SK-N-SH (cell line): ENCODE data around the gene KLLN. TPM values are rescaled to one million over a fixed set of nuclear protein-coding genes. Genes with fewer than 3 reads are reported as not detected.
A peak's percentile ranks its signal among the peaks of the same experiment; 100 is the strongest.

Source experiments
- CTCF ChIA-PET: fragments of 300-600, 350-600 bp; formaldehyde crosslinking; extraction: SDS; loops from one replicate; lab custom pipeline; 2021; lab: Yijun Ruan, JAX
- POLR2A ChIA-PET: fragments of 350-600 bp; sonication (Branson Sonifier 250); formaldehyde crosslinking; extraction: SDS; loops from one replicate; lab custom pipeline; 2020; ENCODE audit warnings: antibody characterized with exemption, inconsistent platforms; lab: Yijun Ruan, JAX
- DNase-seq: peaks from one replicate; pipeline ENCODE4 v3.0.0; 2012
- H2AFZ ChIP-seq: fragments of 200-600 bp; sonication (generic); 2 replicates; pipeline ENCODE4 v1.8.1; 2016; ENCODE audit warnings: antibody characterized with exemption, mild to moderate bottlenecking, low read depth
- H3F3A ChIP-seq: fragments of 200-600 bp; sonication (generic); replicated peaks from 2 replicates; pipeline ENCODE3; 2016; ENCODE audit warnings: antibody characterized with exemption, mild to moderate bottlenecking; ENCODE audit not compliant: insufficient read depth
- H3K27ac ChIP-seq, 2 experiments: fragments of 200-500 bp in 1 of 2; fragments of 200-600 bp in 1 of 2; sonication (Bioruptor generic) in 1 of 2; sonication (generic), shearing (Covaris generic) in 1 of 2; 2 replicates each; pipeline versions ENCODE4 v1.5.1 to v1.6.1; 2014 to 2016; ENCODE audit warnings: low read depth in 2 of 2, inconsistent platforms in 1 of 2, low read length in 1 of 2, mild to moderate bottlenecking in 1 of 2, mixed read lengths in 1 of 2
- H3K27me3 ChIP-seq: fragments of 200-600 bp; sonication (generic), shearing (Covaris generic); 2 replicates; pipeline ENCODE4 v1.6.1; 2016; ENCODE audit warnings: mixed run types; ENCODE audit not compliant: insufficient read depth
- H3K36me3 ChIP-seq, 2 experiments: fragments of 200-500 bp in 1 of 2; fragments of 200-600 bp in 1 of 2; sonication (Bioruptor generic) in 1 of 2; sonication (generic) in 1 of 2; replicated peaks in 1 of 2; 2 replicates each; pipeline versions ENCODE3 to v1.5.1; 2014 to 2016; ENCODE audit warnings: low read length in 1 of 2, mild to moderate bottlenecking in 1 of 2; ENCODE audit not compliant: insufficient read depth in 2 of 2, control insufficient read depth in 1 of 2
- H3K4me1 ChIP-seq, 2 experiments: fragments of 200-500 bp in 1 of 2; fragments of 200-600 bp in 1 of 2; sonication (Bioruptor generic) in 1 of 2; sonication (generic), shearing (Covaris generic) in 1 of 2; 2 replicates each; pipeline versions ENCODE4 v1.5.1 to v1.6.1; 2014 to 2016; ENCODE audit warnings: low read depth in 1 of 2, low read length in 1 of 2, mixed run types in 1 of 2; ENCODE audit not compliant: insufficient read depth in 2 of 2, control insufficient read depth in 1 of 2
- H3K4me2 ChIP-seq: fragments of 200-600 bp; sonication (generic), shearing (Covaris generic); 2 replicates; pipeline ENCODE4 v1.6.1; 2017; ENCODE audit warnings: mixed run types
- H3K4me3 ChIP-seq, 2 experiments: fragments of 200-500 bp in 1 of 2; fragments of 200-600 bp in 1 of 2; sonication (Bioruptor generic) in 1 of 2; sonication (generic), shearing (Covaris generic) in 1 of 2; 2 replicates each; pipeline versions ENCODE4 v1.5.1 to v1.8.1; 2014 to 2016; ENCODE audit warnings: low read depth in 2 of 2, inconsistent platforms in 1 of 2, low read length in 1 of 2, mild to moderate bottlenecking in 1 of 2, mixed read lengths in 1 of 2, moderate library complexity in 1 of 2
- H3K79me2 ChIP-seq: fragments of 200-600 bp; sonication (generic); 2 replicates; pipeline ENCODE4 v1.8.1; 2017; ENCODE audit warnings: mild to moderate bottlenecking; ENCODE audit not compliant: insufficient read depth
- H3K9ac ChIP-seq: fragments of 200-600 bp; sonication (generic); 2 replicates; pipeline ENCODE4 v1.6.1; 2017; ENCODE audit warnings: mixed run types
- H3K9me2 ChIP-seq: fragments of 200-600 bp; sonication (generic); 2 replicates; pipeline ENCODE4 v1.6.1; 2017; ENCODE audit warnings: mixed run types
- H3K9me3 ChIP-seq: fragments of 200-600 bp; sonication (generic); 2 replicates; pipeline ENCODE4 v1.6.1; 2017; ENCODE audit warnings: mixed run types, mild to moderate bottlenecking, moderate library complexity
- H4K20me1 ChIP-seq: fragments of 200-600 bp; sonication (generic); 2 replicates; pipeline ENCODE4 v1.6.1; 2017; ENCODE audit warnings: mild to moderate bottlenecking, mixed run types; ENCODE audit not compliant: insufficient read depth
- ELF1 ChIP-seq: IDR thresholded peaks from 2 replicates; pipeline ENCODE4 v1.4.0; 2012
- EP300 ChIP-seq, 2 experiments: IDR thresholded peaks; 2 replicates each; pipeline versions ENCODE4 v1.4.0 to v1.6.1; 2012; ENCODE audit warnings: borderline replicate concordance in 1 of 2, low read depth in 1 of 2, low read length in 1 of 2
- EZH2phosphoT487 ChIP-seq: fragments of 200-600 bp; sonication (generic); IDR thresholded peaks from 2 replicates; pipeline ENCODE4 v1.6.1; 2017; ENCODE audit warnings: low read depth, mixed run types, mild to moderate bottlenecking, antibody characterized with exemption, moderate library complexity, borderline replicate concordance
- FOSL2 ChIP-seq: IDR thresholded peaks from 2 replicates; pipeline ENCODE4 v1.4.0; 2012; ENCODE audit warnings: low read depth, mild to moderate bottlenecking, moderate library complexity, borderline replicate concordance
- FOXJ3 ChIP-seq: sonication (generic); formaldehyde crosslinking; IDR thresholded peaks from 2 replicates; pipeline ENCODE4 v1.5.1; 2020; ENCODE audit warnings: mild to moderate bottlenecking, missing genetic modification reagents
- GABPA ChIP-seq: IDR thresholded peaks from 2 replicates; pipeline ENCODE4 v1.4.0; 2012; ENCODE audit warnings: low read depth, mild to moderate bottlenecking
- GATA2 ChIP-seq: sonication (generic); formaldehyde crosslinking; IDR thresholded peaks from 2 replicates; pipeline ENCODE4 v1.5.0; 2020; ENCODE audit warnings: mild to moderate bottlenecking, missing genetic modification reagents
- MAX ChIP-seq: IDR thresholded peaks from 2 replicates; pipeline ENCODE4 v1.4.0; 2012; ENCODE audit warnings: low read depth
- MEF2A ChIP-seq: IDR thresholded peaks from 2 replicates; pipeline ENCODE4 v1.4.0; 2012; ENCODE audit warnings: low read depth, borderline replicate concordance
- MXI1 ChIP-seq: IDR thresholded peaks from 2 replicates; pipeline ENCODE4 v1.6.1; 2012; ENCODE audit warnings: mild to moderate bottlenecking, low read depth, low read length, improper control_type of control experiment
- NFIC ChIP-seq: IDR thresholded peaks from 2 replicates; pipeline ENCODE4 v1.4.0; 2012; ENCODE audit warnings: borderline replicate concordance
- PBX3 ChIP-seq: IDR thresholded peaks from 2 replicates; pipeline ENCODE4; 2012
- REST ChIP-seq: IDR thresholded peaks from 2 replicates; pipeline ENCODE4 v1.6.1; 2012; ENCODE audit warnings: mild to moderate bottlenecking, low read depth, low read length, moderate library complexity
- RFX5 ChIP-seq: IDR thresholded peaks from 2 replicates; pipeline ENCODE4 v1.6.1; 2012; ENCODE audit warnings: mild to moderate bottlenecking, improper control_type of control experiment, low read length
- RXRA ChIP-seq: IDR thresholded peaks from 2 replicates; pipeline ENCODE4 v1.4.0; 2012; ENCODE audit warnings: low read depth, mild to moderate bottlenecking, borderline replicate concordance
- SIN3A ChIP-seq: IDR thresholded peaks from 2 replicates; pipeline ENCODE4 v1.6.1; 2012; ENCODE audit warnings: low read depth, mild to moderate bottlenecking, low read length, moderate library complexity, borderline replicate concordance
- TAF1 ChIP-seq: IDR thresholded peaks from 2 replicates; pipeline ENCODE4 v1.6.1; 2012; ENCODE audit warnings: low read depth, mild to moderate bottlenecking, low read length, moderate library complexity, borderline replicate concordance
- TCF12 ChIP-seq: IDR thresholded peaks from 2 replicates; pipeline ENCODE4 v1.4.0; 2012
- TEAD4 ChIP-seq: IDR thresholded peaks from 2 replicates; pipeline ENCODE4 v1.4.0; 2012; ENCODE audit warnings: mild to moderate bottlenecking, borderline replicate concordance; ENCODE audit not compliant: insufficient read depth
- USF2 ChIP-seq: fragments of 150-350 bp; IDR thresholded peaks from 2 replicates; pipeline ENCODE4 v1.6.1; 2017; ENCODE audit warnings: antibody characterized with exemption, low read length, low read depth, borderline replicate concordance
- ZBTB33 ChIP-seq: IDR thresholded peaks from 2 replicates; pipeline ENCODE4 v1.4.0; 2012; ENCODE audit warnings: low read depth, borderline replicate concordance
- WGBS: methylation state at CpG from one replicate; pipeline ENCODE4 v1.1.6; 2017; ENCODE audit warnings: low lambda C conversion rate; 5-methylcytosine and 5-hydroxymethylcytosine counted together
- polyA plus RNA-seq, 3 experiments: library from polyadenylated mRNA; depleted of rRNA; stranded (reverse); fragments of >200 nt; gene quantifications; 2 replicates each; pipeline ENCODE4 v1.2.3, GENCODE V29; 2012

Gene KLLN
- polyA plus RNA-seq, 1 of the 3 experiments (the other 2 are of a cell fraction), result 1.2 TPM

GRCh38 chr10:87862679-87863052 is 667 bp downstream of the KLLN start (continued):
- TF ChIP-seq TEAD4, result no peak
- no peak for TF ChIP-seq EZH2phosphoT487
- no peak for TF ChIP-seq TCF12
- no peak for TF ChIP-seq FOSL2
- no peak for TF ChIP-seq MAX
- no peak for TF ChIP-seq RFX5
- TF ChIP-seq ELF1, result no peak
- no peak for TF ChIP-seq GATA2
- TF ChIP-seq USF2, result no peak
- TF ChIP-seq, all 33 proteins: peak for 0

GRCh38 chr10:87861953-87862678 is 1.2 kb downstream of the KLLN start:
- peak; percentile 91 for DNase-seq
- peak overlapping the region; percentile 92 for H2AFZ ChIP-seq
- peak overlapping the region; percentile 94 for H3K9ac ChIP-seq
- no peaks in the 10 kb centered on the region for H3K9me2 ChIP-seq
- H4K20me1 ChIP-seq, result peaks cover 29% of the 10 kb centered on the region
- peak overlapping the region; percentile 79 to 97 for H3K4me3 ChIP-seq
- H3K4me2 ChIP-seq, result peak overlapping the region; percentile 96
- H3K27me3 ChIP-seq, result no peaks in the 10 kb centered on the region
- peak overlapping the region; percentile 85 to 97 for H3K27ac ChIP-seq
- H3K79me2 ChIP-seq, result peaks cover 35% of the 10 kb centered on the region
- H3K9me3 ChIP-seq, result no peaks in the 10 kb centered on the region
- peaks cover 8 to 10% of the 10 kb centered on the region in 2 experiments for H3K36me3 ChIP-seq
- CTCF ChIA-PET, result interaction anchor here (1.0 to 3.8 kb wide), 7 partner anchors 12 to 702 kb away, joined by 3 to 42 read pairs (median 3); no protein-coding TSS in a partner anchor
- H3K4me1 ChIP-seq, result peaks cover 0 to 13% of the 10 kb centered on the region in 2 experiments; a peak in 2 of 4 replicates
- POLR2A ChIA-PET, result interaction anchor here (0.6 to 3.0 kb wide), 19 partner anchors 10 to 690 kb away, joined by 3 to 37 read pairs (median 5); partner anchors contain the start of gene ATAD1
- peaks cover 33% of the 10 kb centered on the region for H3F3A ChIP-seq
- WGBS, result 18% methylated on average over 29 of the region's 57 CpGs
- no peak; the same call in 1 of the 2 replicates for TF ChIP-seq GABPA
- TF ChIP-seq TEAD4, result no peak
- no peak for TF ChIP-seq ELF1
- TF ChIP-seq MEF2A, result no peak
- TF ChIP-seq MXI1, result no peak
- peak; percentile 50; the same call in 1 of the 2 replicates for TF ChIP-seq REST
- TF ChIP-seq EP300 (IDR thresholded peaks at IDR 0.05; ENCODE audit: borderline replicate concordance in 1 of 2, low read depth in 1 of 2, low read length in 1 of 2), result 0 out of 4 replicates have a peak, but pooled peaks of 1 of the 2 experiments have one; percentile 22
- no peak for TF ChIP-seq RXRA
- peak; percentile 71 for TF ChIP-seq MAX
- TF ChIP-seq NFIC, result 0 out of 2 replicates have a peak, but pooled peaks have one; percentile 17
- TF ChIP-seq FOXJ3, result no peak
- peak; percentile 74 for TF ChIP-seq PBX3
- TF ChIP-seq SIN3A, result peak; percentile 81
- TF ChIP-seq TAF1, result peak; percentile 96
- TF ChIP-seq ZBTB33, result no peak
- TF ChIP-seq EZH2phosphoT487, result no peak
- peak; percentile 53; the same call in 1 of the 2 replicates for TF ChIP-seq TCF12
